Renal cortex interstitium (tissue), 11 donors: ENCODE results near the gene ARPC1A. TPM values are rescaled to one million over a fixed set of nuclear protein-coding genes. Genes with fewer than 3 reads are reported as not detected.
"Not testable (repeated sequence)": the region's sequence is repeated elsewhere in the genome, so short reads cannot be mapped to it uniquely, and the experiment has no call there.

ENCODE experiments used
- DNase-seq, 11 donors: peaks; one replicate each; pipeline ENCODE4 v3.0.0-alpha.2; 2013; ENCODE audit warnings: low read depth in 9 of 11, low spot score in 4 of 11; ENCODE audit errors: extremely low read depth in 1 of 11
- polyA plus RNA-seq, 3 donors: library from polyadenylated mRNA; unstranded; fragments of 120-200 nt; gene quantifications; one replicate each; pipeline ENCODE4 v1.2.1, GENCODE V29; 2013; ENCODE audit not compliant: insufficient read length in 3 of 3

The ARPC1A gene
- polyA plus RNA-seq, 3 donors = 101 to 114 (median 109) TPM

- no peak for DNase-seq
Observed at GRCh38 chr7:99396418-99397296, 71.0 kb downstream of the ARPC1A start.

GRCh38 chr7:99397297-99397983 is 71.7 kb downstream of the ARPC1A start:
- no peak for DNase-seq

GRCh38 chr7:99398891-99399445 is 73.3 kb downstream of the ARPC1A start:
- DNase-seq = no peak

- DNase-seq = no peak
Observed at GRCh38 chr7:99399597-99399996, 73.9 kb downstream of the ARPC1A start.

DNA sequence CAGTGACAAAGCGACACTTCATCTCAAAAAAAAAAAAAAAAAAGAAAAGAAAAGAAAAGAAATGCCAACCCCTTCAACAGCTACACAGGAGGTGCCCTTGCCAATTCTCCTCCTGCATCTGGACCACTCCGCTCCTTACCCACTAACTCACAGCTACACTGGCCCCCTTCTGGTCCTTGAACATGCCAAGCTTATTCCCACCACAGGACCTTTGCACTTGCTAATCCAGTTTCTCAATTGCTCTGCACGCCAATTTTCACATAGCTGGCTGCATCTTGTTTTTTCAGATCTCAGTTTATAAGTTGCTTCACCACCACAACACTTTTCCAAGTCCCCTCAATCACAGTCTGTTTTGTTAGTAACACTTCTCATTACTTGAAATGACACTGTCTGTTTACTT is 77.2 kb downstream of the ARPC1A start:
- DNase-seq = no peak

DNA sequence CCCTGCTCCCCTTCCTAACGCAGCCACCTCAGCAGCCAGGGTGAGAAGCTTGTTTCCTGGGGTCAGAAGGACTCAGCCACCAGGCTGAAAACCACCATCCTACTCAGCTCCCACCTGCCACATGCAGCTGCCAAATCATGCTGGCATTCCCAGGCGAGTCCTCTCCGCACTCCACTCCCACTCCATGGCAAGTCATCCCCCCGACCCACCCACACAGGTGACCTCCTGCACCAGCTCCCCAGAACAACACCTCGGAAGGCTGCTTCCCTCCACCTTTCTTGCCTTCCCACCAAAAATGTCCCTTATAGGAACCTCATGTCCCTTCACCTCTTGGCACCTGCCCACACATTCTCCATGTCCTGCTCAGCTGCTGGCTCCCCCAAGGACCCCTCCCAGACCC is 78.1 kb downstream of the ARPC1A start:
- DNase-seq = no peak

DNA sequence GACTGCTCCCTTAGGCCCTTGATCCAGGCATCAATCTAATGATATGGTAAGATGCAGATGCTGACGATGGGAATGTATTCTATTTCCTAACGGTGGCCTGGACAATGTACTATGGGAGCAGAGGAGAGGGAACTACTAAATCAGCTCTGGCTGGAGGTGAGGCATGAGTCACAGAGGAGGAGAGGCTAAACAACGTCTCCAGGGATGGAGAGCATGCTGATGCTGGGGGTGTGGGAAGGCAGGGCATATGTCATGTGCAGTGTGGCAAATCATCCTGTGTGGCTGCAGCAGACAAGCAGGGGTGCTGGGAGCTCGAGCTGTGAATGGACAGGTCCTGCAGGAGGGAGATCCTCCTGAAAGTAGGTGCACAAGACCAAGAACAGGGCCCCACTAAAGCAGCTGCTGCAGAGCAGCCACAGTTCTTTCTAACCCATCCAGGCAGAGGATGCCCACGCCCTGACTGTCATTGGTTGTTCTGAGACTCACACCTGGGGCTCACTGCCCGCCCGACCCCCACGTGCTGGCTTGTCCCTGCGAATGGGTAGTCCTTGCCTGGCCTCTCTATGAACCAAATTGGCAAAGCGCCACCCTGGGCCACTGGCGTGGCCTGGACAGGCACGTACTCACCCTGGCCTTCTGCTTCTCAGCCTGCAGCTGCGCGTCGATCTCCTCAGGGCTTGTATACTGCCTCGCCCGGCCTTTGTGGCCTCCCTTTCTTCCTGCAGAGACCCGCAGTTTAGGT is 78.7 kb downstream of the ARPC1A start:
- no peak for DNase-seq

DNA sequence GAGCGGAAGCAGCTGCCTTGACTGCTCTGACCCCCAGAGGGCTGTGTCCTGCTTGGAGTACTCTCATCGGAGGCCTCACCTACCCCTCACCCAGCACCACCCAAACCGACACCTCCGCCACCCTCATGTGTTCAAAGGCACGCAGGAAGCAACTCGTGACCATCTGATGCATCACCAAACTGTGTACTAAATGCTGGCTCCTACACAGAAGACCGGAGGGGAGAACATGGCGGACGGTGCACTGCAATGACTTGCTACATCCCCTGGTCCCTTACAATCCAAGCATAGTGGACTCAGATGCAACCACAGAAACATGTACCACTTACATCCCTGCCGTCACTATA is 79.3 kb downstream of the ARPC1A start:
- no peak for DNase-seq

DNA sequence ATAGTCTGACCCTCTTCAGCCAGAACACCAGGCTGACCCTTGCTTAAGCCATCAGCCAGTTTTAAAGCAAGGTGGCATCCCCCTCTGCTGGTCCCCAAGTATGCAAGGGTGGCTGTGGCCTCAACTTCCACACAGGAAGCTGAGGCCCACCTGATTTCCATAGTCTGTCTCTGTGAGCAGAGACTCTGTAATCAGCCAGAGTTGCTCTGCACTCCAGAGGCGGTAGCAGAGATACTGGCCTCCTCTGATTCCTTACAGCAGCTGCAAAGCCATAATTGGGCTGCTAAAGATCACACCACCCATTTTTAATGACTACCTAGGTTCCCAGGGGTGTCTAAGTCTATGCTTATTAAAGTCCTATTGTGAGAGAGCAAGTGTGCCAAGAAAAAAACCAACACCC is 80.9 kb downstream of the ARPC1A start:
- DNase-seq = no peak

DNA sequence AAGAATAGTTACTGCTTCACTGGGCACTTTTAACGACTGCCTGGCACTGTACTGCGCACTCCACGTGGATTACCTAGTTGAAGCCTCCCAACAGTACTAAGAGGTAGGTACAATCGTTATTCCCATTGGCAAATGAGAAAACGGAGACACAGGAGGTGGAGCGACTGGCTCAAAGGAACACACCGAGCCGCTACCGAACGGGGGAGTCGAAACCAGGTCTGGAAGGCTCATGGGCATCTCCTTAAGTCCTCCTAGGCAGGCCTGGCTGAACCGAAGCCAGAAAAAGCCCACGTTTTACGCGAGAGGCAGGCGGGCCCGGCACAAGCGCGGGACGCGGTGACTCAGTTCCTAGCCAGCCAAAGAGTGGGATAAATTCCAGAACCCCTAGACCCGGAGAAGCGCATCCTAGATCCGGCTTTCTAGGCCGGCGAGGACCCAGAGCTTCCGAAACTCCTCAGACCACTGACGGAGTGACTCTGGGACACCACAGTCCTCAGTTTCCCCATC is 82.2 kb downstream of the ARPC1A start:
- no peak for DNase-seq

DNA sequence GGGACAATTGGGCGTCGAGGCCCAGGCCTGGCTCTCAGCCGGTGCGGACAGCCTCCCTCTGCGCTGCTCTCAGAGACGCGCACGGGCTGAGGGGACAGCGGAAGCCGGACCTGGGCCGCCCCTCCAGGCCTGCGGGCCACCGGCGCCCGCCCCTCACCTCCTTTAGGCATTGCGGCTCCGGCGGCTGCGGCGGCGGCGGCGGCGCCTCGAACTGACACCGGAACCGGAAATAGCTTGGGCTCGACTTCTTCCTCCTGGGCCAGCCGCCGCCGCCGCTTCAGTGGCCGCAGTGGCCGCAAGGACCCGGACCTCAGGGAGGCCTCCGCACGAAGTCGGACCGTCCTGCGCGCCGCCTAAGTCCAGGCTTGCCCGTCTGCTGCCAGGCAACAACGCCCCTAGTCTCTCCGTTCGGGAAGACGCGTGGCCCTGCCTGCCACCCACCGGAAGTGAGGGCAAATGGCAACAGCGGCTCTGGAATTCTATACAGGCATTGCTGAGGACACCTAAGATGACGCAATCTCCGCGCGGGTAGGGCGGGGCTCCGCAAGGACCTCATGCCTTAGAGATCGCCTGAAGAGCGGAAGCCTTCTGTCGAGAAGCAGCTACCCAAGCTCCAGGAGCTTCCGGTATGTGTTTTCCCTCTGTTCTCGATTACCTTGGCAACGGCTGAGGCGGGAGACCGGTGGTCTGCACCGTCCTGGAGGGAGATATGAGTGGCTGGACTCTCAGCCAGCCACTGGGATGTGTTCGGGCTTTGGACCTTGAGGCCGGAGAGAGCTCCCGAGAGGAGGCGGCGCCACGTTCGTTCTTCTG is 82.9 kb downstream of the ARPC1A start, which contains the start of the genes BUD31 and PDAP1:
Gene BUD31, plus strand, starts transcription at position 591 of the 813 bp plus-strand sequence. CDS start 2,124 bp downstream, outside the sequence.
Gene PDAP1, minus strand, starts transcription at position 219 of the 813 bp plus-strand sequence. Its CDS starts 49 bp downstream, at position 170.
- DNase-seq = peak; percentile 86 to 94 (median 92)

DNA sequence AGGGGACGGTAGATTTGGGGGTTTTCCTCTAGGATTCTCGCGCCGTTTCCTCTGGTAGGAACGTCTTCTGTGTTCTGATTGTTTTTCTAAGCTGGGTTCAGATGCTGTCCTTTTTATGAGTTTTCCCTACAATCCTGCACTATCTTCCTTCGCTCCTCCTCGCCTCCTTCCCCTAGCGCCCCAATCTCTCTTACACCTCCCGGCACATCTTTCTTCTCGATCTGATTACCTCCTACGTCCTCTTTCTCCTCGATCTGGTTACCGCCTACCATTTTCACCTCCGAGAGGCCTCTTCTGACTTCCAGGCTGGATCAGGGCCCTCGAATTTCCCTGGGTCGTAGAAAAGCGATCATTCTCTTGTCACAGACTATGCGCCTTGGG is 83.5 kb downstream of the ARPC1A start:
- no peak for DNase-seq

GRCh38 chr7:99409806-99410205 is 84.1 kb downstream of the ARPC1A start:
- DNase-seq = no peak

- DNase-seq = no peak
Observed at GRCh38 chr7:99410635-99411034, 84.9 kb downstream of the ARPC1A start.

- not testable (repeated sequence) for DNase-seq
Observed at GRCh38 chr7:99415513-99416127, 89.9 kb downstream of the ARPC1A start.
